Body of pancreas (tissue), 4 donors: ENCODE data around the gene TPR.

Source experiments
- CTCF ChIP-seq, 7 experiments: fragments of 450-650 bp in 4 of 7; fragments of 200-600 bp in 3 of 7; sonication (generic) in 3 of 7; IDR thresholded peaks; one replicate each; pipeline ENCODE4 v1.5.1; 2016 to 2019; ENCODE audit warnings: antibody characterized with exemption in 7 of 7
- POLR2A ChIP-seq, 3 donors: fragments of 450-650 bp; IDR thresholded peaks; one replicate each; pipeline ENCODE4 v1.6.1; 2016; ENCODE audit warnings: antibody characterized with exemption in 3 of 3, mild to moderate bottlenecking in 2 of 3

GRCh38 chr1:186325239-186325638 lies 49.8 kb downstream of the TPR start:
- no peak for TF ChIP-seq CTCF (IDR thresholded peaks at IDR 0.05)
- no peak for TF ChIP-seq POLR2A (IDR thresholded peaks at IDR 0.05)
